Choroid plexus epithelial cell (primary cell): Measurements from ENCODE around the gene DMRTC2.

Source experiments
- DNase-seq: peaks from one replicate; pipeline ENCODE4 v3.0.0-alpha.2; 2010; ENCODE audit warnings: low read depth
- H3K4me3 ChIP-seq: 2 replicates; pipeline ENCODE4 v1.5.1; 2011; ENCODE audit warnings: low read depth, mild to moderate bottlenecking, control low read depth, low read length, moderate library complexity
- CTCF ChIP-seq: conservative IDR thresholded peaks from 2 replicates; pipeline ENCODE4 v1.5.1; 2011; ENCODE audit warnings: low read depth, mild to moderate bottlenecking, control low read depth, inconsistent platforms, low read length, moderate library complexity

The DMRTC2 gene

DNA sequence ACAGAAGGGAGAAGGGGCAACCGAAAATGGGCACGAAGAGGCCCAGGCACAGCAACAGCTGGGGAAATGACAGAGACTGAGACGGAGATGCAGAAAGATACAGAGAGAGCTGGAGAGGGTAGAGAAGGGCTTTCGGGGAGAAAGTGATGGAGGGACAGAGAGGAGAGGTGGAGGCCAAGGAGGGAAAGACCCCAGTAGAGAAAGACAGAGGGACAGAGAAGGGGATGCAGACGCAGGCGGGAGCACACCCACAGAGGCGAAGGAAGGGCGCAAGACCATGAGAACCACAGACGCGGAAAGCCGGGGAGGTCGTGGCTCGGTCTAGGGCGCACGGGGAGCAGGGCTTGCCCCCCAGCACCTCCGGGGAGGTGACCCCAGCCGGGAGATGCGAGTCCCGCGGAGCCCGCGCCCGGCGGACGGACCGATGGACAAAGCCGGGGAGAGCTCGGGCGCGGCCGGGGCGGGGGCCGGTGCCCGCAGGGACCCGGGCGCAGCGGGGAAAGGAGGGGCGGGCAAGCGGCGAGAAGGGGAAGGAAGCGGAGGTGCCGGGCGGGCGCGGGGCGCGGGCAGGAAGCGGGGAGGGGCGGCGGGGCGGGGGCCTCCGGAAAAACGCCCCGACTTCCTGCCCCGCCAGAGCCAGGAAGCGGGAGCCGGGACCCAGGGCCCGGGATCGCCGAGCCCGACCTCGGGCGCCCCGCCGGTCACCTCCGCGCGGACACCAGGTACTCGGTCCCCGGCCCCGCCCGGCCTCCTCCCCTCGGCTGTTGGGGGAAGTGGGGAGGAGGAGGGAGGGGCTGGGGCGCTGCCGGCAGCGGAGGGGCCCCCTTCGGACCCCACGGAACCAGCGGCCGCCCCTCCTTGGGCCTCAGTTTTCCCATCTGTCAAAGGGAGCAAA lies 38.0 kb downstream of the DMRTC2 start, which contains the start of gene ARHGEF1:
TSS of gene ARHGEF1 (plus strand) at position 617 of the 895 bp plus-strand sequence. CDS start 4,899 bp downstream, outside the sequence.
- H3K4me3 ChIP-seq, result peak within 1 kb of the TSS; percentile 94
- TF ChIP-seq CTCF, result no peak
- DNase-seq, result no peak

DNA sequence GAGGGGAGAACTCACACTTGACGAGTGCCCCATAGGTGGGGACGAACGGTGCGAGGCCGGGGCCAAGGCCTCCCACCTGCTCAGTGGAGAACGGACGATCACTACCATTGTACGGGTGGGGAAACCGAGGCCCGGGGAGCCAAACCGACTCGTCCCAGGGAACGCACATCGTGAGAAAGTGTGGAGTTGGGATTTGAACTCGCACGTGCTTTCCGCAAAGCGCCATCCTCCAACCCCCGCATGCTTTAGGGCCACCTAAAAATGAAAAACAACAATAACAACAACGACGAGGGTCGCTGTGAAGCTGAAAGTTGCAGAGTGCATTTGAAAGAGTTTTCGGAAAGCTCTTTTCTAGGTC lies 38.6 kb downstream of the DMRTC2 start:
- DNase-seq, result no peak
- peak overlapping the region; percentile 94 for H3K4me3 ChIP-seq
- no peak for TF ChIP-seq CTCF

- peak; percentile 98 for DNase-seq
- H3K4me3 ChIP-seq, result peak overlapping the region; percentile 94
- TF ChIP-seq CTCF, result peak; percentile 33
Observed at GRCh38 chr19:41883821-41884733, 39.2 kb downstream of the DMRTC2 start.

- no peak for TF ChIP-seq CTCF
- H3K4me3 ChIP-seq, result no peak overlapping the region
- DNase-seq, result no peak
Observed at GRCh38 chr19:41886761-41887710, 42.2 kb downstream of the DMRTC2 start.

GRCh38 chr19:41887711-41888382 lies 43.0 kb downstream of the DMRTC2 start:
- TF ChIP-seq CTCF, result no peak
- H3K4me3 ChIP-seq, result no peak overlapping the region
- DNase-seq, result peak; percentile 40

- TF ChIP-seq CTCF, result no peak
- no peak overlapping the region for H3K4me3 ChIP-seq
- no peak for DNase-seq
Observed at GRCh38 chr19:41888926-41889325, 44.1 kb downstream of the DMRTC2 start.
